ENCODE results near the gene MYO5B. TPM values are rescaled to one million over a fixed set of nuclear protein-coding genes. Genes with fewer than 3 reads are reported as not detected.

The MYO5B gene
- total and polyA plus RNA-seq, 2 of the 4 experiments (the other 2 are of a cell fraction), result 0.24 to 0.54 TPM

DNA sequence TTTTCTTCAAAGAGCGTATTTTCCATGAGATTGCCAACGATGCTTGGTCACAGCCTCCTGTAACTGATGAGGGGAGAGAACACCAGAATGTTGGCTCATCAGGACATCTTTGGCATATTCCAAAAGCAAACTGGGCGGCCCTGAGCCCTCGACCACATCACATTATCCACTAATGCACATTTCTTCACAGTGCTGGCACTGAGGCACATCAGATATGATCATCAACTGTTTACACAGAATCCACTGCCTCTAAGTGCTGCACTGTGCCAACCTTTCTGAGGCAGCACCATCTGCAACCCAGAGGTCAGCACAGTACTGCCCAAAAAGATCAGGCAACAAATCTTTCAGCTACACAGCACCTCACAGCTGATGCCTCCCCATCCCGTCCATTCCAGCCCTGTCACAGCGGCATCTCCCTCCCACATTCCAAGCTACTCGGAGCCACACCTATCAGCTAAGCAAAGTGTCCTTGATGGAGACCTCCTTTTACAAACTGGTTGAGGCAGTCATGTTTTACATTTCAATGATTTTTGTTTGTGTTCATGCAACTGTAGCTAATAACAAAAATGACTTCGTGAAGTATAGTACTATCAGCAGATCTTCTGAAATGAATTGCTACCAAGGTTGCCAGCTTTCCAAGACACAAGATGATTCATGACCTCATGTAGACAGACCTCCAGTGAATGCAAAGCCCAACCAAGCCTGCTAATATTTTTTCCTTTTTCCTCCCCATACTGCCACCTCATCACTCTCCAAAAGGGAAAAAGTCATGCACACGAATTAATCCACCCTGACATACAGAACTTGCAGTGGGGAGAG lies 32.3 kb downstream of the MYO5B start:
- Histone ChIP-seq H3K79me1 (ENCODE audit: low read depth in 1 of 2, low read length in 2 of 2) (no peaks in the 10 kb centered on the region), H2AK5ac (ENCODE audit: low read depth, low read length) (no peak overlapping the region), H2AK9ac (replicated peaks; ENCODE audit: low read depth, low read length, poor library complexity) (no peak overlapping the region), H4K5ac (ENCODE audit: low read depth, low read length) (no peak overlapping the region), H2BK20ac (ENCODE audit: low read depth, low read length) (no peak overlapping the region), H3K4me2 (ENCODE audit: low read depth, low read length) (no peak overlapping the region), H3K18ac (ENCODE audit: low read depth, low read length) (no peak overlapping the region), H3K27ac (ENCODE audit: insufficient read depth, low read length) (no peak overlapping the region), H2BK5ac (ENCODE audit: low read depth, low read length, poor library complexity, severe bottlenecking) (no peak overlapping the region), H2BK15ac (ENCODE audit: low read depth, low read length) (no peak overlapping the region), H2BK120ac (ENCODE audit: low read depth, low read length) (no peak overlapping the region), H4K20me1 (ENCODE audit: insufficient read depth, low read length) (no peaks in the 10 kb centered on the region), H4K8ac (ENCODE audit: low read depth in 2 of 2, low read length in 2 of 2) (no peak overlapping the region), H3K9ac (ENCODE audit: low read depth, low read length) (no peak overlapping the region), H3K9me1 (ENCODE audit: insufficient read depth, low read length) (no peaks in the 10 kb centered on the region), H4K91ac (ENCODE audit: insufficient read depth, low read depth, low read length) (no peak overlapping the region), H3K4ac (ENCODE audit: low read depth, low read length) (no peak overlapping the region), H3K4me3 (ENCODE audit: insufficient read depth, low read depth, low read length) (no peak overlapping the region), H3K9me3 (ENCODE audit: control insufficient read depth, insufficient read depth, low read length) (no peaks in the 10 kb centered on the region), H3K4me1 (ENCODE audit: control insufficient read depth, insufficient read depth, low read length) (no peaks in the 10 kb centered on the region), H3K14ac (replicated peaks; ENCODE audit: low read depth, low read length) (no peak overlapping the region), H3K23ac (ENCODE audit: low read depth, low read length) (no peak overlapping the region), H3K27me3 (ENCODE audit: control insufficient read depth, insufficient read depth, low read length) (peaks cover 2% of the 10 kb centered on the region; the same call in 1 of the 2 replicates), H3K36me3 (ENCODE audit: control insufficient read depth, insufficient read depth, low read length) (no peaks in the 10 kb centered on the region), H3K56ac (ENCODE audit: extremely low read depth, insufficient read depth, low read length) (no peak overlapping the region), H2AFZ (replicated peaks; ENCODE audit: low read length, poor library complexity) (no peak overlapping the region)
- ChIA-PET CTCF (no interaction called here), POLR2A (ENCODE audit: unreplicated experiment) (no interaction called here)
- no peak for TF ChIP-seq ELK1 (IDR thresholded peaks at IDR 0.05; ENCODE audit: borderline replicate concordance, low read depth, low read length)
- TF ChIP-seq, protein P1, sequence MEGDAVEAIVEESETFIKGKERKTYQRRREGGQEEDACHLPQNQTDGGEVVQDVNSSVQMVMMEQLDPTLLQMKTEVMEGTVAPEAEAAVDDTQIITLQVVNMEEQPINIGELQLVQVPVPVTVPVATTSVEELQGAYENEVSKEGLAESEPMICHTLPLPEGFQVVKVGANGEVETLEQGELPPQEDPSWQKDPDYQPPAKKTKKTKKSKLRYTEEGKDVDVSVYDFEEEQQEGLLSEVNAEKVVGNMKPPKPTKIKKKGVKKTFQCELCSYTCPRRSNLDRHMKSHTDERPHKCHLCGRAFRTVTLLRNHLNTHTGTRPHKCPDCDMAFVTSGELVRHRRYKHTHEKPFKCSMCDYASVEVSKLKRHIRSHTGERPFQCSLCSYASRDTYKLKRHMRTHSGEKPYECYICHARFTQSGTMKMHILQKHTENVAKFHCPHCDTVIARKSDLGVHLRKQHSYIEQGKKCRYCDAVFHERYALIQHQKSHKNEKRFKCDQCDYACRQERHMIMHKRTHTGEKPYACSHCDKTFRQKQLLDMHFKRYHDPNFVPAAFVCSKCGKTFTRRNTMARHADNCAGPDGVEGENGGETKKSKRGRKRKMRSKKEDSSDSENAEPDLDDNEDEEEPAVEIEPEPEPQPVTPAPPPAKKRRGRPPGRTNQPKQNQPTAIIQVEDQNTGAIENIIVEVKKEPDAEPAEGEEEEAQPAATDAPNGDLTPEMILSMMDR (conservative IDR thresholded peaks at IDR 0.05; ENCODE audit: low read depth, low read length), result no peak
- TF ChIP-seq MAFK (IDR thresholded peaks at IDR 0.05; ENCODE audit: low read depth, low read length), result no peak
- no peak for TF ChIP-seq RAD21 (IDR thresholded peaks at IDR 0.05; ENCODE audit: low read length)
- TF ChIP-seq MAZ (IDR thresholded peaks at IDR 0.05; ENCODE audit: borderline replicate concordance, low read depth, low read length), result no peak
- TF ChIP-seq, protein P2, sequence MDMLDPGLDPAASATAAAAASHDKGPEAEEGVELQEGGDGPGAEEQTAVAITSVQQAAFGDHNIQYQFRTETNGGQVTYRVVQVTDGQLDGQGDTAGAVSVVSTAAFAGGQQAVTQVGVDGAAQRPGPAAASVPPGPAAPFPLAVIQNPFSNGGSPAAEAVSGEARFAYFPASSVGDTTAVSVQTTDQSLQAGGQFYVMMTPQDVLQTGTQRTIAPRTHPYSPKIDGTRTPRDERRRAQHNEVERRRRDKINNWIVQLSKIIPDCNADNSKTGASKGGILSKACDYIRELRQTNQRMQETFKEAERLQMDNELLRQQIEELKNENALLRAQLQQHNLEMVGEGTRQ (IDR thresholded peaks at IDR 0.05; ENCODE audit: low read depth, low read length), result no peak
- no peak for TF ChIP-seq RFX5 (IDR thresholded peaks at IDR 0.05; ENCODE audit: low read depth, low read length)
- intact Hi-C loops (cut with micrococcal nuclease) (no loop called here), in situ Hi-C loops (cut with MboI; ENCODE audit: low sequenced_read_pairs) (no loop called here), dilution Hi-C loops (cut with HindIII; ENCODE audit: low sequenced_read_pairs, unreplicated experiment) (no loop called here)
- BruUV-seq (replicated peaks), result no TSS peak
- DNase-seq, result no peak
- WGBS, 2 experiments (ENCODE audit: extremely low coverage in 2 of 2, insufficient read length in 1 of 2), result no CpG with 5 or more reads among the region's 9 CpGs
- no peak for ATAC-seq (ENCODE audit: low read depth)

Measured in IMR-90 (cell line).